Activated CD4-positive, alpha-beta T cell treated with anti-CD3 and anti-CD28 coated beads for 48 hours (primary cell): ENCODE results near the gene DMRTA2.

Source experiments
- DNase-seq: peaks from one replicate; pipeline ENCODE4 v3.0.0-alpha.2; 2020

DMRTA2 gene

DNA sequence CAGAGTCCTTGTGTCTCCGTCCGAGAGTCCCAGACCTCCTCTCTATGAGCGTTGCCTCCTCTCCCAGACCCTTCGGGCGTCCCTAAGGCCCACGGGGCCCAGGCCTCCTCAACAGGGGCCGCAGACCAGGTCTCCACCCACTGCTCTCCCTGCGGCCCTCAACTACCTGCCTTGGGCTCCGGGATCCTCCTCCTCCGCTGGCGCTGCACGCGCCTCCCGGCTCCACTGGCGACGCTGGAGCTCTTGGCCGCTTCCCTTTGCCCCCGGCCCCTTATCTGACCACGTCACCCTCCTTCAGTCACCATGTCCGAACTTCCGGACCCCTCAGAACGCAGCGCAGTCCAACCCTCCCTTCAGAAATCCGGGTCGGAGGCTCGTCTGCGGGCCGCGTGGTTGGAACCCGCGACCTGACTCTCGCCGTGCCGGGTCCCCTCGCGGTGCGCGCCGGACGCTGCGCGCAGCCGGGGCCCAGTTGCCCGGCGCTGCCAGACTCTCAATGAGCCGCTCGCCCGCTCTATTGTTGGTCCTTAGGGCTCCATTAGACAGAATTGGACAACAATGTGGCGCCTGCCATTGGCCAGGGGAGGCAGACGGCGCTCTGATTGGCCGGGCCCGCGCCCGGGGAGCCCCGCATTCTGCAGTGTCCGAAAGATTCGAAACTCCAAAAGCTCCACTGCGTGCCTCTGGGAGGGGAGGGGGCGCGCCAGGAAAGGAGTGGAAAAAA is at the start of gene DMRTA2:
DMRTA2 (minus strand) TSS at position 498 of the 724 bp plus-strand sequence. CDS start 1,907 bp downstream, outside the sequence.
- DNase-seq = no peak

DNA sequence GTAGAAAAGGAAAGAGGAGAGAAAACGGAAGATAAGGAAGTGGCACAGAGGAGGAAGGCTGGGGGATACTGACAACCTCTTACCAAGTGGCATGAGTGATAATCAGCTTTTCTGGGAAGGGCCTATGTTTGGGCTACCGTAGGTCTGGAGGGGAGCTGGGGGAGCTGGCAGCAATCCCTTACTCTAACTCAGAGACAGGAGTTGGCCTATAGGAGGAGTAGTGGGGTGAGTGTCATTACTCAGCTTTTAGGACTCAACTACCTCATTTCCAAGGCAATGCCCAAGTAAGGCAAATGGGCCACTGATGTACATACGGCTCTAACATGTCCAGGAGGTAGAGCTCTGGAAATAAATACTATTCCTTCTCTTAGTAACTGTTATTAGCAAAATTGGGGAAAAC is 48.7 kb upstream of the DMRTA2 start:
- DNase-seq = no peak

DNA sequence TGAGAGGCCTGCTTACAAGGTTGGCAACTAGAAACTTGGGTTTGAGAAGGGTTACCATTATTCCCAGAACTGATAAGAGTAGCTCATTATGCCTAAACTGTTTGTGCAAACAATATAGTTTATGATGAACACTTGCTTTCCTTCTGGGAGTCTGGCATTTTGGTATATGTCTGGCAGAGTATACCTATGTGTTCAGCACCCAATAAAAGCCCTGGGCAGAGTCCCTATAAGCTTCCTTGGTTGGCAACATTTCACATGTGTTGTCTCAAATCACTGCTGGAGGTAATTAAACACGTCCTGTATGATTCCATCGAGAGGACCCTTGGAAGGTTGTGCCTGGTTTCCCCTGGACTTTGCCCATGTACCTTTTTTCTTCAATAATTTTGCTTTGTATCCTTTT is 39.7 kb upstream of the DMRTA2 start:
- no peak for DNase-seq

DNA sequence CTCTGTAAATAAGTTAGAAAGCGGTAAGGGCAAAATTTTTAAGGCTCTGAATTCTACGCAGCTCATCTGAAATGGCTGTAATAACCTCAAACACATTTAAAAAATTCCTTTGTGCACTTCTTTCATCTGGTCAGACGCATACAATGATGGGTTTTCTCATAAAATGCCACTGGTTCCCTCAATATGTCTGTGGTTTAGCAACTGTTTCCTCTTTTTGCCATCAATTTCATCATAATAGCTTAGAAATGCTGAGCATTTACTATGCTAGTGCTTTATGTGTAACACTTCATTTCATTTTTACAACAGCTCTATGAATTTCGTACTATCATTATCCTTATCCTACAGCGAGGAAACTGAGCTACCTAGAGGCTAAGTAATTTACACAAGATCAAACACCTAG is 35.3 kb upstream of the DMRTA2 start:
- no peak for DNase-seq

DNA sequence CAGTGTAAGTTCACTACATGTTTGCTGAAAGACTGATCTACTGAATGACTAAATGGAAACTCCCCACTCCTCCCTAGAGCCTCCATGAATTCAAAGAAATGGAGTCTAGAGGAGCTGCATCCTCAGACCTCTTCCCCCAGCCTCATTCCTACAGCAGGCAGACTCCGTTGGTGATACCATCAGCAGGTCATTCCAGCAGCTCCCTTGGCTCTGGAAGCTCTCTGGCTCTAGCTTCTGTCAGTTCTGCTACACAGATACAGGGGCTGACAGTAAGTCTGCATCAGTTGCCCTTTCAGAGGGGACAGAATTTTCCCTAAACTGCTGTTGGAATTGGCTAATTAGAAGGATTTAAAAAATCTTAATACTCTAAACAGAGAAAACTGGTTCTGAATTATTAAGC is 31.7 kb upstream of the DMRTA2 start:
- DNase-seq = no peak

DNA sequence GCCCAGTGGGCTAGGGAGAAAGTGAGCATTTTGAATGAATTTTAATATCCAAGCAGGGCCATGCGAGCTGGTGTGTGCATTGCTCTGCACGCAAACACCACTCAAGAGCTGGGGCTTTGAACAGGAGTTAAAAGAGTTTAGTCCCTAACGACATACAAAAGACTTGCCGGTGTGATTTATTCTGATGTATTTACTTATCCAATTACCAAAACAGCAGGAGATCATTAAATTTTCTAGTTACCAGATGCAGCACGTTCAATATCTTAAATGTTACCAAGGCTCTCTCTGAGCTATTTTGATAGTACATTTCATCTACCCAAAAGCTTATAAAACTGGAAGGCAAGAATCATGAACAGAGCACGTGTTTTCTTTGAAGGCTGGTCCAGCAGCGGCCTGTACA is 30.0 kb upstream of the DMRTA2 start:
- no peak for DNase-seq

DNA sequence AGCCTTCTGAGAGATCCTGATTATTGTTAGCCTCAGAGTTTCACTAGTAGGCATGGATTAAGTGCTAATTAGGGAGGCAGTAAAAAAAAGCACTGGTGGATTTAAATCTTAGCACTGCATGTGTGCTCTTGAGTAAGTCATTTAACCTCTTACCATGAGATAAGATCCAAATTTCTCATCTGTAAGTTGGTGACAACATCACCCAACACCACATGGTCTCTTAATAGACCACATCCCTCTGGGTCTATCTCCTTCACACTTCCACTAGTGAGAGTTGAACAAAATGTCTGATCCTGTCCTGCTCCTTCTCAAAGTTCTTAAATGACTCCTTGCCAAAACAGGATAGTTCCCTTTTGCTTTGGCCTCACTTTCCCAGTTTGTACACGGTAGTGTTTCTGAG is 29.5 kb upstream of the DMRTA2 start:
- no peak for DNase-seq

DNA sequence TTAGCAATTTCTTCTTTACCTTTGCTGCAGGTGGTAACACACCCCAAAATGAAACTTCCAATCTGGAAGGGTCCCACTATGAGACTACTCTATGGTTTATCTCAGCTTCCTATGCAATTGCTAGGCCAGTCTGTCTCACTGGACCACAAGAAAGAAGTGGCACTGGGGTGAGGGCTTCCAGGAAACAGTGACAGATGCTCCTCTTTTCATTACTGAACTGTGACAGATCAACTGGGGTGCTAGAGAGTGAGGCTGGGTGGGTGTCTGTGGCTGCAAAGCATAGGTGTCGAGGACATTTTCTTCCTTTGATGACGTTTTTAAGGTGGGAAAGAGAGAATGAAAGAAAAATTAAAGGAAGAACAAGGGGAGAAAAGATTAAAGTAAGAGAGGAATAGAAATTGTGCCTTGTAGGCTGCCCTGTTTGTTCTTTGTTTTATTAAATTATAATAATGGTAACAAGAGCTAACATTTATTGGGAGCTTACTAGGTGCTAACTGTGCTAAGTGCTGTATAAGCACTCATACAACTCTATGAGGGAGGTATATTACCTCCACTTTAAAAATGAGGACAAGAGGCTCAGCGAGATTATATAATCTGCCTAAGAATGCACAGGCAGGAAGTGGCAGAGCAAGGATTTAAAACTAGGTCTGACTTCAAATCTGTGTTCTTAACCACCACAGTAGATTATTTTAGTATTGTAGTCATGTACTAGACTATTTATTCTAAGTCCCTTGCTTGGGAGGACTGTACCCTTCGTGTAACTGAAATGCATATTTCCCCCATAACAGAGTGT is 27.8 kb upstream of the DMRTA2 start:
- DNase-seq = no peak

DNA sequence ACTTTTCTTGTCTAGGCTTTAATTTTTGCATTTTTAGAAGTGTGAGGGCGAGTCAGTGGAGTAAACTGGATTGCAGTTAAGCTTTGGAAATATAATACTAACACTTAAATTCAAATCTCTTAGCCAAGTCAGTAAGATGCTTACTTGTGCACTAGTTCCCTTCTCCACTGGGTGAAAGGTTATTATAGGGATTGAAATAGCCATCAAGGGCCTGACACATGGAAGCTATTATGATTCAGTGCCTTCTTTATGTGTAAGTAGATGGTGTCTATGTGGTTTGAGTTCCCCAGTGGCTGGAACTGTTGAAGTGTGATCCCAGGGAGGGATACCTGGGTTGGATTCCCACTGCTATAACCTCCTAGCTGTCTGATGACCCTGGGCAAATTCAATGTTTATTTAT is 24.7 kb upstream of the DMRTA2 start:
- DNase-seq = no peak

DNA sequence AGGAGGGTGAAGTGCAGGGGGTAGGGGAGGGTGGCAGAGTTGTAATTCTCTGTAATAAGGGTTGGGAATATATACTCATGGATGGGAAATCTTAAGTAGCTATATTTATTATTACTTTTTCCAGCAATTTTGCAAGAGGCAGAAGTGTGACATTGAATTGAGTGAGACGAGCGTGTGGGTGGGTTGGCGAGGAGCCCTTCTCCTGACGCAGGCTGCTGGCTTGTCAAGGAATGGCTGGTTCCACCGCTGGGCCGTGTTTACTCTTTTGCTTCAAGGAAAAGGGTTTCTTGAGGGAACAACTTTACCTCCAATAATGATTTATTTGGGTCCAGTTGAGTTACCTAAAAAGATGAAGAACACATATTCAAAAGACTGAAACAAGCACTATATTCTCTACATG is 17.9 kb upstream of the DMRTA2 start:
- DNase-seq = no peak

DNA sequence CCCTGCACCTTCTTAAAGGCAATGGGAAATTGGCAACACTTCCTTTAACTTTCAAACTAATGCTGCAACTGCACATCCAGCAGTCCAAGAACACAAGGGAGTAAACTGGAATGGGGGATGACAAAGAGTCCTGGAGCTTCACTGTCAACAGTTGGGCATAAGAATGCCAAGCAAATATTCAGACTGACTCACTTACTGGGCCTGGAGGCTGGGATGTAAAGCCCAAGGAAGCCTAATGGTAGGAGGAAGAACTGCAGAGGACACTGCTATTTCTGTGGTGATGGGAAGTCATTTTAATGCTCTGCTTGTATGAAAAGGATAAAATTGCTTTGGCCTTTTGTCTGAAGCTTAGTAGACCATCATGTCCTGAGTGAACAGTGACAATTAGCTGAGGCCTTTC is 15.7 kb upstream of the DMRTA2 start:
- DNase-seq = no peak

DNA sequence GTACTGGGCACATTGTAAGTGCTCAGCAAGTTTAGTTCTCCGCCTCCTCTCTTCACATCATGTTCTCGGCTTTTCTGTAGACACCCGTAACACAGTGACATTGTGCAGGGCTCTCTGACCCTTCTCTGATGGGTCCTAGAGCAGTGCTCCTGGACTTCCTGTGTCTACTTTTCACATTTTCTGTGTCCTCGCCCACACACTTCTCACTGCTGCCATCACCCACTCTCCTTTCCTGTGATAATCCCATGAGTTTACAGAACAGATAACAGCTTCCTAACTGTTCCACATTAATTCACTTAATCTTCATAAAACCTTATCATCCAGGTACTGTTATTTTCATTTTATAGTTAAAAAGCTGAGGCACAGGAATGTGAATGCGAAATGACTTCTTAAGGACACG is 13.2 kb upstream of the DMRTA2 start:
- DNase-seq = no peak

DNA sequence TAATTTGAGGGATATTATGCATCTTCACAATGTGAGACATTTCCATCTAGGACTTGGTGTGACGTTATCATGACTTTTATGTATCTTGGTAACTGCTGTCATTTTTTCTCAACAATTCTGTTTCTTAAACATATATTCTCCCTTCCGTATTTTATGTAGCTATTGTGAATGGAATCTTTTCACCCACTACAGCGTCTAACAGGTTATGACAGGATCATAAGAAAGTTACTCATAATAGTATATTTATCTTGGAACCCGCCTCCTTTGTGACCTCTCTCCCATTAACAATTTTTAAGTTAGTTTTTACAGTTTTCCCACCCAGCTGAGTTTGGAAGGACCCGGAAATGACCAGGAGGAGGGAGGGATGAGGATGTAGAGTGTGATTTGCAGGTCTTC is 6.8 kb upstream of the DMRTA2 start:
- no peak for DNase-seq

DNA sequence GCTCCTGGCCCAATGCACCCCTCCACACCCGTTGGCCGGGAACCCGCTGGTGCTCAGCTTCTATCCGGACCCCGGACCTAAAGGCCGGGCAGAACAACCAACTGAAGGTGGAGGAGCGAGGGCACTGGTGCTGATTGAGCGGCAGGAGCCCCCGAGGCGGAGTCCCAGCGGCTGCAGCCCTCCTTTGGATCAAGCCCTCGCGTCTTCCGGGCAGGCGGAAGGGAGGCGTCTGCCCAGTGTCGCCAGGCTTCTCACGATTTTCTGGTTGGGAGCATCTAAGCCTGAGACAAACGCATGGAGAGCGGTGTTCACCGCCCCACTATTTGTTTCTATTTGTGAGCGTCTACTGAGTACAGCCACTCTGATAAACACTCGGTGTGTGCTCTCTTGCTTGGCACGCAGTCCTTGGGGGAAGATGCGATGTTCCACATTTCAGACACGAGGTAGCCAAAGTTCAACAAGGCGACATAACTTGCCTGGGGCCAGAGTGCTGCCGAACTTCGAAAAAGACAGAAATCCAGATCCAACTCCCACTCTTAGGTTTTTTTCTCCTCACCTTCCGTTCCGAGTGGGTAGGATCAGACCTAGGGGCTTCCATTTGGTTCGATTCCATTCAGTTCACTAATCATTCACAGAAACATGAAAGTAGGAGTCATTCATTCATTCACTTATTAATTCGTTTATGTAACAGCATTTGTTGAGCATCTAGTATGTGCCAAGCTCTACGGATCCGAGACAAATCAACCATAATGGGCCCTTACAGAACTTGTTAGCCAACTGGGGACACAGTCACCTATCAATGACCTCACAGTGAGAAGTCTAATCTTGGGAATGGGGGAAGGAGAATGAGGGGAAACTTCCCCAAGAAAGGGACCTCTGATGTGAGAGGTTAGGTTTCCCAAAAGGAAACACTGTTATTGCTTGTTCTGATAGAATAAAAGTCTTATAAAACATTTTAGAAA is 4.9 kb upstream of the DMRTA2 start:
- no peak for DNase-seq

DNA sequence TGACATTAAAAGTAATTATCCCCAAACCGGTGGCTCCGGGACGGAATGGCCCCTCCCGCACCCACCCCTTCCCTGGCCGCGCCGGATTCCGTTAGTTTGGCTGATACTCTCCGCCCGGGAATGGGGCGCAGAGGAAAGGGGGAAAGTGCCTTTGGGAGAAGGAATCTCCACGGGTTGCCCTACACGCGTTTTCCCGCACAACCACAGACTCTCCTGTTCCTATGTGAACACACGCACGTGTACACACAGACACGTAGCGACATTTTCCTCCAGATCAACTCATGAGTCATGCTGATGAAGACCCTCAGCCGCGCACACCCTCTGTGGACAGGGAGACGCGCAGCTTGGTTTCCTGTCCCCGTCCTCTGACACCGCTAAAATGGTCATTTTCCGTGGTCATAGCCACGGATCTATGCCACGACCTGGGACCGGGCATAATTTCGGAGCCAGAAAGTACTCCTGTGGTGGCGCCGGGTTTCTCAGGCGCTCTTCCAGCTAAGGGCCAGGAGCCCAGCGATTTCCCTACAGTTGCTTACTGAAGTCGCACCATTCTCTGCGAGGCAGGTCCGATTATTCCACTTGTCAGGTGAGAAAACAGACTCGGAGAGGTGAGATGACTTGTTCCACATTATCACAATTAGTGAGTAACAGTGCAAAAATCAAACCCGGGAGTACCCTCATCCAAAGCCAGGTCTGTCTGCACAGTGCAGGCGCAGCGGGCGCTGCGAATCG is 4.0 kb upstream of the DMRTA2 start:
- no peak for DNase-seq

DNA sequence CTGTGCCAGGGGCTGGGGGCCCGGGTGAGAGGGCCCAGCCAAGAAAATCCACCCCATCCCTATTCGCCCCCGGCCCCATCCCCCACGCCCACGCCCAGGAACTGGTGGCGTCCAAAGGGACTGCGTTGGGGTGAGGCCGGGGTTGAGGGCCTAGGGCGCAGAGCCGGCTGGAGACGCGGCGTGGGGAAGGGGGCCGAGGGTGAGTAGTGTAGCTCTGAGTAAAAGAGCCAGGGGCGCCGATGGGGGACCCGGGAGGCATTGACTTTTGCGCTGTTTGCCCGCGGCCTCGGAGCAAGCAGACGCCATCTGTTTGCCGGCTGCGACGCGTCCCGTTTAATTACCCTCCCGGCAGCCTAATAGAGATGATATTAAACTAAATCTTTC is 3.5 kb upstream of the DMRTA2 start:
- no peak for DNase-seq

DNA sequence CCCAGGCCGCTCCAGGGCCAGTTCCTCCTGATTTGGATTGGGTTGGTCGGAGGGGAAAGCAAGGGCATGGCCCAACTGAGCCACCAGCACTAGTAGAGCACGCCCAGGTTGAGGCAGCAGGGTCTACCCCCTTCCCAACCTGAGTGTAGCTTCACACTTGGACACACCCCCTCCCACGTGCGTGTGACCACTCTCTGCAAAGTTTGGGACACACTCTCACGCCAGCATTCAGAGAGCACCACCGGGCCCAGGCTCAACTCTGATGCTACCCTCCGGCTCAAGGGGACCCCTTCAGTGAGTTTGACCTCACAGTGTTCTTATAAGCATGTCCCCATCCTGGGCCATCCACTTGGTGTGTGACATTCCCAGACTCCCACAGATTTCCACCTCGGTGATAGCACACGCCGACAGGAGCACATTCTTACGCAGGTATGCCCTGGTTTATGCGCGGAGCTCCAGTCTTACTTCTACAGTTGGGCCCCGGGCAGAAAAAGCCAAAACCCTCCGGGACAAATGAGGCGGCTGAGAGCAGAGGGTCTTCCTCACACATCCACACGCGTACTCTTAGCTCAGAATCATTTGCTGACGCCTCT is 3.0 kb upstream of the DMRTA2 start:
- DNase-seq = no peak

DNA sequence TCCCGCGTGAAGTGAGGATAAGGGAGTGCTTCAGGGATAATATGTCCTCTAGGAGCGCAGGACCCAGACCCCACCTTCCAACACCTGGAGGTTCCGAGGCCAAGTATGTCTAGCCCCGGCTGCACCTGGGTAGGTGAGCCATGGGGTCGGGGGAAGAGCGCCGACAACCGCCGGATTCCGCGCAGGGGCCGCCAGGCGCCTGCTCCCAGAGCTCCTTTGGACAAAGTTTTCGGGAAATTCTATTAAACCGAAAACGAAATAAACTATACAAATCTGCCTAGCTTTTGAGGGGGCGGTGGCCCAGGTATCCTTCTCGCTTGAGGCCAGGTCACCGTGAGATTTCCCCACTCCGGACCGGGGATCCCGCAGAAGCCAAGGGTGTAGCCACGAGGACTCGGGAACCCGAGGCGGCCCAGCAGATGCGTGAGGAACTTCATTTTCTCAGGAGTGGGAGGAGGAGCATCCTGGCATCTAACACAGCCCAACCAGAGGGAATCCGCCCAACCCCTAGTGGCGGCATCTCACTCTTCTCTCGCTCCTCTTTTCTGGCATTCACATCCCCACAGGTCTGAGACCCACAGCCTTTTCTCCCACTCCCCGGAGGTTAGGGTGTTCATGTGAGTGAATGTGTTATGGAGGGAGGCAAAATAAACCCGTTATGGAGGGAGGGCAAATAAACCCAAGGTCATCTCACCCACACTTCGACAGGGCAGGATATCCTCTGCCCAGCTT is 2.3 kb upstream of the DMRTA2 start:
- DNase-seq = no peak

DNA sequence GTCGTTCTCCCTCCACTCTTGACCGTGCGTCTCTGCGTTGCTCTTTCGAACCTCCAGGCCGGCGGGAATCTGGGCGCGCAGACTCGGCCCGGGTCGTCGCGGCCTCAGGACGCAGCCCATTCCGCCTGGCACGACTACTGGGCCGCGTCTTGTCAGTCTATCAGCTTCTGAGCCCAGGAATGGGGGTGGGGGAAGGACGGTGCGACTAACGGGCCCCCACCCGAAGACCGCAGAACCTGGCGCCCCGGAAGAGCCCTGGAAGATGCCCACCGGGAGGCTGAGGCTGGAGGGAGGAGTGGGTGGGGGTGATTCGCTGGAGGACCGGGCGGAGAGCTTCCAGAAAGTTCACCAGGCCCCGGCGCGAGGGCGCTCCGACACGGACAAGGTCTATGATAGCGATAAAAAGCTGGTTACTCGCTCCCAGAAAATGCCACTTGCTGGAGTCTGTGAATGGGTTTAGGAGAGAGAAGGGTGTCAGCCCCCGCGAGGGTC is 1.7 kb upstream of the DMRTA2 start:
- no peak for DNase-seq

DNA sequence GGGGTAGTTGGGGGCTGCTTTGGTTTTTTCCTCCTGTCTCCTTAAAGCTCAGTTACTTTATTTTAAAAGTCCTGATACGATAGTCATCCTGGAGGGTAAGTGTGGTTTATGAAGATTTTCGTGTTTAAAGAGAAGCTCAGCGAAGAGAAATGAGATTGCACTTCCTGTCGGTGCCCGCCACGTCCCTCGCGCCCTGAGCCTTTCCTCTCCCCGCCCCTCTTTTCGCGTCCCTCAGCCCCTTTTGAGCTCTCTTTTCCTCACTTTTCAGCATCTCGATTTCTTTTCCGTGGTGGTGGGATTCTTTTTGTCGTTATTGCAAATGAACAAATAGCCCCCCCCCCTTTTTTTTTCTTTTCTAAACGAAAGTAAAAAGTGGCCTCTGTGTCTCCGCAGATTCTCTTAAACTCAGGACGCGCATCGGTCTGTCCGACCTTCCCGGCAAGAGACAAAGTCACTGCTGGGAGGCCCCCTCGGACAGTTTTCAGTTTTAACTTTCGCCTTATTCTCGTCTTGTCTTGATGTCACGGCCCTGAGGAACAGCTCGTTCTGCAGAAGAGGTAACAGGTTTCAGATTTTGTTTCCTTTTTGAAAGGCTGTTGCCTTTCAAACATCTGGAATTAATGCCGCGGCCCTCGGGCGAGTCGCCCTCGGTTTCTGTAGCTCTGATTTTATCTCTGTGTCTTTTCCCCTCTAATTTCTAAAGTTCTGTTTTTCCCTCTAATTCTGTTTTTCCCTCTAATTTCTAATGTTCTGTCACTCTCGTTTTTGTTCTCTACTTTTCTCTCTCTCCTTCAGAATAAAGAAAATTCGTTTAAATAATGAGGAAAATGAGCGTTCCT is 1.0 kb upstream of the DMRTA2 start:
- peak; percentile 39 for DNase-seq

DNA sequence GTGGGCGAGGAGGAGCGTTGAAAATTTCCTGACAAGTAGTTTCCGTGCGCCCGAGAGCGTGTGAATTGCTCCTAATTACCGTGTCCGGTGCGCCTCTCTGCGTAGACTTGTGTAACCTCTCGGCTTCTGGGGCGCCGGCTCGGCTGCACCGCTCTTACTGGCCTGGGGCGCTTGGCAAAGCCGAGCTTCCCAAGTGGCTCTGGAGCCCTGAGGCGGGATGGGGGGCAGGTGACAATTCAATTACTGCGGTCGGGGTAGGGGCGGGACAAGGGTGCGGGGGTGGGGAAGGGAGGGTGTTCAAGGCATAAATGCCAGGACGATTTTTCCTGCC is 392 bp upstream of the DMRTA2 start:
- DNase-seq = peak; percentile 63
